ENCODE data around the gene NMUR2. TPM values are rescaled to one million over a fixed set of nuclear protein-coding genes. Genes with fewer than 3 reads are reported as not detected.

The NMUR2 gene
- total RNA-seq, 1 experiment from 2014 or later: not detected

DNA sequence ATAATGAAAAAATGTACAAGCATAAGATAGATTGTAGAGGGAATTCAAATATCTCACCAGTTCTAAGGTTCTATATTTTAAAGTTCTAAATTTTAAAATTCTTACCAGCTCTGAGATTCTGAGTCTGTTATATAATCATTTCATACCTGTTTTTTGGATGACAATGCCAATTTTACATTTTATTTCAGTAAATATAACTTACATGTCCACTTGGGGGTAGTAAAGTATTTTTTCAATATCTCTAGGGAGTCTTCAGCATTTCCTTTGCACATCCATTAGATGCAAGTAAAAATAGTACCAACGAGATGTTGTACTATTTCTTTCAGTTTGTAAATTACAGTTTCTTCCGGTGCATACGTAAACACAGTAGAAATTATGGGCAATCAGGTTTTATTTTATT lies 25.7 kb downstream of the NMUR2 start:
- Histone ChIP-seq H3K9me2 (ENCODE audit: insufficient read depth) (no peaks in the 10 kb centered on the region), H3K79me2 (ENCODE audit: insufficient read depth, low read length) (no peaks in the 10 kb centered on the region), H4K20me1 (ENCODE audit: insufficient read depth) (no peaks in the 10 kb centered on the region), H3K4me3 (replicated peaks in 1 of 2; ENCODE audit: low read depth in 1 of 2, low read length in 2 of 2) (no peak overlapping the region), H3K27me3 (ENCODE audit: insufficient read depth, low read length) (peaks cover 7% of the 10 kb centered on the region; the same call in 1 of the 2 replicates), H2AFZ (ENCODE audit: low read depth, low read length, poor library complexity, severe bottlenecking) (no peak overlapping the region), H3K4me1 (ENCODE audit: control insufficient read depth in 1 of 2, insufficient read depth in 2 of 2, low read length in 2 of 2) (no peaks in the 10 kb centered on the region), H3K4me2 (ENCODE audit: low read length) (no peak overlapping the region), H3K36me3 (ENCODE audit: control insufficient read depth in 1 of 2, insufficient read depth in 2 of 2, low read length in 2 of 2) (no peaks in the 10 kb centered on the region), H3K9ac (ENCODE audit: low read length) (no peak overlapping the region), H3K27ac (ENCODE audit: low read depth, low read length) (no peak overlapping the region), H3K9me3 (ENCODE audit: control insufficient read depth in 1 of 2, insufficient read depth in 1 of 2, low read depth in 1 of 2, low read length in 2 of 2) (no peaks in the 10 kb centered on the region)
- no TSS peak for BruUV-seq (replicated peaks)
- TF ChIP-seq, protein P1, sequence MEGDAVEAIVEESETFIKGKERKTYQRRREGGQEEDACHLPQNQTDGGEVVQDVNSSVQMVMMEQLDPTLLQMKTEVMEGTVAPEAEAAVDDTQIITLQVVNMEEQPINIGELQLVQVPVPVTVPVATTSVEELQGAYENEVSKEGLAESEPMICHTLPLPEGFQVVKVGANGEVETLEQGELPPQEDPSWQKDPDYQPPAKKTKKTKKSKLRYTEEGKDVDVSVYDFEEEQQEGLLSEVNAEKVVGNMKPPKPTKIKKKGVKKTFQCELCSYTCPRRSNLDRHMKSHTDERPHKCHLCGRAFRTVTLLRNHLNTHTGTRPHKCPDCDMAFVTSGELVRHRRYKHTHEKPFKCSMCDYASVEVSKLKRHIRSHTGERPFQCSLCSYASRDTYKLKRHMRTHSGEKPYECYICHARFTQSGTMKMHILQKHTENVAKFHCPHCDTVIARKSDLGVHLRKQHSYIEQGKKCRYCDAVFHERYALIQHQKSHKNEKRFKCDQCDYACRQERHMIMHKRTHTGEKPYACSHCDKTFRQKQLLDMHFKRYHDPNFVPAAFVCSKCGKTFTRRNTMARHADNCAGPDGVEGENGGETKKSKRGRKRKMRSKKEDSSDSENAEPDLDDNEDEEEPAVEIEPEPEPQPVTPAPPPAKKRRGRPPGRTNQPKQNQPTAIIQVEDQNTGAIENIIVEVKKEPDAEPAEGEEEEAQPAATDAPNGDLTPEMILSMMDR (IDR thresholded peaks at IDR 0.05 in 2 of 3, conservative IDR thresholded peaks at IDR 0.05 in 1 of 3; ENCODE audit: borderline replicate concordance in 1 of 3, insufficient read depth in 1 of 3, low read depth in 2 of 3, low read length in 2 of 3): peak in 1 of 3 experiments; percentile 16; a peak in 1 of 6 replicates
- no peak for TF ChIP-seq EZH2 (IDR thresholded peaks at IDR 0.05)
- POLR2A ChIA-PET: no interaction called here
- ATAC-seq (no peak), DNase-seq (ENCODE audit: low read depth, low spot score) (no peak)
- RAD21 ChIA-PET (ENCODE audit: low non-redundant PET in 1 of 2, low total read pairs in 2 of 2, uncharacterized antibody in 2 of 2, unreplicated experiment in 2 of 2): no interaction called here
- CTCF ChIA-PET: interaction anchor here (0.7 kb wide), 1 partner anchor 30 kb away, joined by 3 read pairs; no protein-coding TSS in a partner anchor
- intact Hi-C loops (cut with micrococcal nuclease): loop anchor here (10.0 kb wide), 1 partner anchor 125 kb away; no protein-coding TSS in a partner anchor

DNA sequence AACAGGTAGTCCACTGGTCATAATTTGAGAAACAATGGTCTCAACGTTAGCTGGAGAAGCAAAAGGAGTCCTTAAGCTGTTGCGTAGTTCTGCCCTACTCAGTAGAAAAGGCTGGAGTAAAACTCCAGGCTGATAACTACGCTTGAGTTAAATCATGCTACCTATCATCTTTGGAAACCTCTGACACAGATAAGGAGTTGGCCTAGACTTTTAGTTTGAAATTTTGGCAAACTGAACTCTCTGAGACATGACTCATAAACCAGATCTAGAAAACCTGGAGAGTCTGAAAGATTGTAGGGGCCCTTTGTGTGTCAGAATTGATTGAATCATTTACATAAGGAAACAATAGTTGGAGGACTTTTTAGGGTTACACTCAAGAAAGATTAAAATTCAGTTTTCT lies 26.3 kb downstream of the NMUR2 start:
- no peaks in the 10 kb centered on the region for H3K36me3 ChIP-seq (ENCODE audit: control insufficient read depth in 1 of 2, insufficient read depth in 2 of 2, low read length in 2 of 2)

More for the DNA sequence above, 26.3 kb downstream of the NMUR2 start:
- Histone ChIP-seq H3K4me1 (ENCODE audit: control insufficient read depth in 1 of 2, insufficient read depth in 2 of 2, low read length in 2 of 2) (no peaks in the 10 kb centered on the region), H4K20me1 (ENCODE audit: insufficient read depth) (no peaks in the 10 kb centered on the region), H3K27ac (ENCODE audit: low read depth, low read length) (no peak overlapping the region), H3K9me2 (ENCODE audit: insufficient read depth) (no peaks in the 10 kb centered on the region), H3K9me3 (ENCODE audit: control insufficient read depth in 1 of 2, insufficient read depth in 1 of 2, low read depth in 1 of 2, low read length in 2 of 2) (no peaks in the 10 kb centered on the region), H3K4me2 (ENCODE audit: low read length) (no peak overlapping the region), H2AFZ (ENCODE audit: low read depth, low read length, poor library complexity, severe bottlenecking) (no peak overlapping the region), H3K79me2 (ENCODE audit: insufficient read depth, low read length) (no peaks in the 10 kb centered on the region), H3K9ac (ENCODE audit: low read length) (no peak overlapping the region), H3K27me3 (ENCODE audit: insufficient read depth, low read length) (peaks cover 7% of the 10 kb centered on the region; the same call in 1 of the 2 replicates), H3K4me3 (replicated peaks in 1 of 2; ENCODE audit: low read depth in 1 of 2, low read length in 2 of 2) (no peak overlapping the region)
- no peak for ATAC-seq
- intact Hi-C loops (cut with micrococcal nuclease): loop anchor here (10.0 kb wide), 1 partner anchor 126 kb away; no protein-coding TSS in a partner anchor
- ChIA-PET CTCF (interaction anchor here (0.7 kb wide), 1 partner anchor 29 kb away, joined by 3 read pairs; no protein-coding TSS in a partner anchor), RAD21 (ENCODE audit: low non-redundant PET in 1 of 2, low total read pairs in 2 of 2, uncharacterized antibody in 2 of 2, unreplicated experiment in 2 of 2) (no interaction called here), POLR2A (no interaction called here)
- BruUV-seq (replicated peaks): no TSS peak
- DNase-seq (ENCODE audit: low read depth, low spot score): no peak
- TF ChIP-seq CBX3 (IDR thresholded peaks at IDR 0.05; ENCODE audit: low read depth) (no peak), POLR2AphosphoS5 (IDR thresholded peaks at IDR 0.05; ENCODE audit: low read depth, low read length) (no peak), EGR1 (IDR thresholded peaks at IDR 0.05; ENCODE audit: low read depth) (no peak), CEBPB (IDR thresholded peaks at IDR 0.05; ENCODE audit: low read depth) (no peak)
- TF ChIP-seq, protein P1 (IDR thresholded peaks at IDR 0.05 in 2 of 3, conservative IDR thresholded peaks at IDR 0.05 in 1 of 3; ENCODE audit: borderline replicate concordance in 1 of 3, insufficient read depth in 1 of 3, low read depth in 2 of 3, low read length in 2 of 3): no peak
